Measurements from ENCODE around the gene MRAP2.
"Not testable (repeated sequence)": the region's sequence is repeated elsewhere in the genome, so short reads cannot be mapped to it uniquely, and the experiment has no call there.

GRCh38 chr6:84068873-84069272, 35.3 kb downstream of the MRAP2 start:
- TF ChIP-seq POLR2AphosphoS5 (IDR thresholded peaks at IDR 0.05), result not testable (repeated sequence)
- TF ChIP-seq, protein P1, sequence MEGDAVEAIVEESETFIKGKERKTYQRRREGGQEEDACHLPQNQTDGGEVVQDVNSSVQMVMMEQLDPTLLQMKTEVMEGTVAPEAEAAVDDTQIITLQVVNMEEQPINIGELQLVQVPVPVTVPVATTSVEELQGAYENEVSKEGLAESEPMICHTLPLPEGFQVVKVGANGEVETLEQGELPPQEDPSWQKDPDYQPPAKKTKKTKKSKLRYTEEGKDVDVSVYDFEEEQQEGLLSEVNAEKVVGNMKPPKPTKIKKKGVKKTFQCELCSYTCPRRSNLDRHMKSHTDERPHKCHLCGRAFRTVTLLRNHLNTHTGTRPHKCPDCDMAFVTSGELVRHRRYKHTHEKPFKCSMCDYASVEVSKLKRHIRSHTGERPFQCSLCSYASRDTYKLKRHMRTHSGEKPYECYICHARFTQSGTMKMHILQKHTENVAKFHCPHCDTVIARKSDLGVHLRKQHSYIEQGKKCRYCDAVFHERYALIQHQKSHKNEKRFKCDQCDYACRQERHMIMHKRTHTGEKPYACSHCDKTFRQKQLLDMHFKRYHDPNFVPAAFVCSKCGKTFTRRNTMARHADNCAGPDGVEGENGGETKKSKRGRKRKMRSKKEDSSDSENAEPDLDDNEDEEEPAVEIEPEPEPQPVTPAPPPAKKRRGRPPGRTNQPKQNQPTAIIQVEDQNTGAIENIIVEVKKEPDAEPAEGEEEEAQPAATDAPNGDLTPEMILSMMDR (IDR thresholded peaks at IDR 0.05), result not testable (repeated sequence)
